H1 (cell line): ENCODE data around the gene PAGE5. TPM values are rescaled to one million over a fixed set of nuclear protein-coding genes. Genes with fewer than 3 reads are reported as not detected.

Experiments used
- JUND ChIP-seq: IDR thresholded peaks from 2 replicates; pipeline ENCODE4 v1.6.1; 2011; ENCODE audit warnings: mild to moderate bottlenecking, improper control_type of control experiment, low read length
- NANOG ChIP-seq: IDR thresholded peaks from 2 replicates; pipeline ENCODE4 v1.6.1; 2011; ENCODE audit warnings: low read length, low read depth, mild to moderate bottlenecking, inconsistent platforms; ENCODE audit not compliant: insufficient read depth, poor library complexity, severe bottlenecking
- PHF8 ChIP-seq: fragments of 200-600 bp; sonication (generic); conservative IDR thresholded peaks from 2 replicates; pipeline ENCODE4 v1.7.1; 2012; ENCODE audit warnings: low read depth, mild to moderate bottlenecking, inconsistent platforms, low read length, moderate library complexity
- polyA plus RNA-seq, 7 experiments: library from polyadenylated mRNA; depleted of rRNA in 3 of 7; stranded (reverse) in 5 of 7; unstranded in 2 of 7; fragments of >200 nt in 5 of 7; fragments of 200-250 nt in 2 of 7; gene quantifications; 1 replicate in 5 of 7; 2 replicates in 1 of 7; 4 replicates in 1 of 7; pipeline versions ENCODE4 v1.2.1 to v1.2.3, GENCODE V29; 2011 to 2013; ENCODE audit warnings: missing spikeins in 2 of 7, mixed read lengths in 2 of 7
- total RNA-seq: library from RNA; stranded (reverse); fragmentation: NEBNext Ultra II Directional; extraction: Animal tissue kit (Norgen Biotek cat#: 25700); gene quantifications from 2 replicates; pipeline ENCODE4 v1.2.1, GENCODE V29; 2021

PAGE5 gene
- total and polyA plus RNA-seq, 2 of the 8 experiments (the other 6 are each of a cell fraction or from before 2014, with no cell fraction given) = not detected

- TF ChIP-seq PHF8 = no peak
- no peak for TF ChIP-seq NANOG
- no peak for TF ChIP-seq JUND
Observed at GRCh38 chrX:55210931-55211677, 9.0 kb upstream of the PAGE5 start (continued).
